Measurements from ENCODE around the gene GRPEL2.

- TF ChIP-seq CTCF (IDR thresholded peaks at IDR 0.05) = no peak
- TF ChIP-seq POLR2A (IDR thresholded peaks at IDR 0.05) = no peak
Observed at GRCh38 chr5:149357370-149358293, 12.3 kb downstream of the GRPEL2 start, which contains the start of gene PCYOX1L.
